22Rv1 (cell line): ENCODE measurements around the gene KAZN.

Source experiments
- ZFX ChIP-seq: fragments of 450-650 bp; IDR thresholded peaks from 2 replicates; pipeline ENCODE4 v1.6.1; 2017; ENCODE audit warnings: antibody characterized with exemption, borderline replicate concordance
- TF ChIP-seq, protein P1 (sequence below): fragments of 450-650 bp; IDR thresholded peaks from 2 replicates; pipeline ENCODE4 v1.5.1; 2017; ENCODE audit warnings: mild to moderate bottlenecking

DNA sequence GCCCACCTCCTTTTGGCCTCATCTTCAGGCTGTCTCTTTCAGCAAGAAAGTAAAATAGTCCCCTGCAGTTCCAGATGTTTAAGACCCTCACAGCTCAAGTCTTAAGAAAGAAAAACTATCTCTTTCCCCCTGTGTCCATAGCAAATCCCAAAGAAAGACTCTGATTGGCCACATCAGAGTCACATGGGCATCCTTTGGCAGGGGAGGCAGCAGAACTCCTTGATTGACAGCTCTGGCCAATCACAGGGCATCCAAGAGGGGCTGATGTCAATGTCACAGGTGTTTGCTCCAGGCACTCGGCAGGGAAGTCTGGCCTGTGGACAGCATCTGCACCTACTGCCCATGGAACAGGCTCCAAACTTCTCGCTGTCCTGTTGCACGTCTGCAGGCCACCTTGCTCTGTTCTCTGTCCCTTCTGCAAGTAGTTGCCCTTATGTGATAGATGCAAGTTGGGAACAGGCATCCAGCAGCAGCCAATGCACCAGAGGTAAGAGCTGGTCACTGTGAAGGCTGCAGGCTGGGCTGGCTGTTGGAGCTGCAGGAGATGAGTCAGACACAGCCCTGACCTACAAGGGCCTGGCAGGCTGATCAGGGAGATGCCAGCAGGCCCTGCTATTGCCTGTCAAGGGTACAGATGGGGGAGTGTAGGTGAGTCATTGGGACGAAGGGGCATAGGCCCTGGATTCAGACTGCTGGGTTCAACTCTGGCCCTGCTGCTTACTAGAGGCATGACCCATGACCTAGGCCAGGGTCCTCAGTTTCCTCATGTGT lies 458.2 kb downstream of the KAZN start:
- TF ChIP-seq, protein P1, sequence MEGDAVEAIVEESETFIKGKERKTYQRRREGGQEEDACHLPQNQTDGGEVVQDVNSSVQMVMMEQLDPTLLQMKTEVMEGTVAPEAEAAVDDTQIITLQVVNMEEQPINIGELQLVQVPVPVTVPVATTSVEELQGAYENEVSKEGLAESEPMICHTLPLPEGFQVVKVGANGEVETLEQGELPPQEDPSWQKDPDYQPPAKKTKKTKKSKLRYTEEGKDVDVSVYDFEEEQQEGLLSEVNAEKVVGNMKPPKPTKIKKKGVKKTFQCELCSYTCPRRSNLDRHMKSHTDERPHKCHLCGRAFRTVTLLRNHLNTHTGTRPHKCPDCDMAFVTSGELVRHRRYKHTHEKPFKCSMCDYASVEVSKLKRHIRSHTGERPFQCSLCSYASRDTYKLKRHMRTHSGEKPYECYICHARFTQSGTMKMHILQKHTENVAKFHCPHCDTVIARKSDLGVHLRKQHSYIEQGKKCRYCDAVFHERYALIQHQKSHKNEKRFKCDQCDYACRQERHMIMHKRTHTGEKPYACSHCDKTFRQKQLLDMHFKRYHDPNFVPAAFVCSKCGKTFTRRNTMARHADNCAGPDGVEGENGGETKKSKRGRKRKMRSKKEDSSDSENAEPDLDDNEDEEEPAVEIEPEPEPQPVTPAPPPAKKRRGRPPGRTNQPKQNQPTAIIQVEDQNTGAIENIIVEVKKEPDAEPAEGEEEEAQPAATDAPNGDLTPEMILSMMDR, result no peak
- TF ChIP-seq ZFX, result no peak
